Posterior vena cava (tissue), 2 donors: ENCODE measurements around the gene GTF3C5. TPM values are rescaled to one million over a fixed set of nuclear protein-coding genes. Genes with fewer than 3 reads are reported as not detected.
"Not testable (repeated sequence)": the region's sequence is repeated elsewhere in the genome, so short reads cannot be mapped to it uniquely, and the experiment has no call there.

Source experiments
- DNase-seq: peaks from one replicate; pipeline ENCODE4 v3.0.0-alpha.2; 2020; ENCODE audit warnings: low spot score
- intact Hi-C, 2 donors: fragments of 100-400 bp; cut with DNase I; formaldehyde crosslinking; loops; one replicate each; pipeline versions ENCODE4 v1.14.1 to v1.14.2; 2022 to 2023
- total RNA-seq, 2 donors: library from RNA; stranded (reverse); fragmentation: NEBNext Ultra II Directional; extraction: Animal tissue kit (Norgen Biotek cat#: 25700); gene quantifications; one replicate each; pipeline ENCODE4 v1.2.1, GENCODE V29; 2021
- donor health status: DM: yes; HTN: yes; CAD: no.
- donor health status: DM: yes; HTN: yes; CAD: no.

Gene GTF3C5
- total RNA-seq, 2 donors from 2014 or later, result 25.9 to 27.9 TPM

DNA sequence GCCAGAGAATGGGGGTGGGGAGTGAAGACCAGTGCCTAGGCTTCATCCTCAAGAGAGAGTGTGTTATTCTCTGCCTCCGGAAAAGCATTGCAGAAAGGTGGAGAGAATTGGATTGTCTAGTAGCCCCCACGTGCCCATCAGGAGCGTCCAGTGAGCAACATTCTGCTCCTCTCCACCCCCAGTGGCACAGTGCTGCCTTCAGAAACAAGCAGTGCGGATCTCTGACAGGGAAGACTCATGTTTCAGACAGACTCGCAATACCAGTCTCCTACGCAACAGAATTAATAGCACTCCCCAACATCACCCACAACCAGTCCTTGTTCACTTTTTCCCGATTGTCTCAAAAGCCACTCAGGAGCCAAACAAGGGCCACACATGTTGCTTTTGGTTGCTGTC, 16.1 kb downstream of the GTF3C5 start:
- intact Hi-C loops, result loop anchor here in 1 of 2 donors (10.0 kb wide), 1 partner anchor 98 kb away; no protein-coding TSS in a partner anchor
- no peak for DNase-seq

DNA sequence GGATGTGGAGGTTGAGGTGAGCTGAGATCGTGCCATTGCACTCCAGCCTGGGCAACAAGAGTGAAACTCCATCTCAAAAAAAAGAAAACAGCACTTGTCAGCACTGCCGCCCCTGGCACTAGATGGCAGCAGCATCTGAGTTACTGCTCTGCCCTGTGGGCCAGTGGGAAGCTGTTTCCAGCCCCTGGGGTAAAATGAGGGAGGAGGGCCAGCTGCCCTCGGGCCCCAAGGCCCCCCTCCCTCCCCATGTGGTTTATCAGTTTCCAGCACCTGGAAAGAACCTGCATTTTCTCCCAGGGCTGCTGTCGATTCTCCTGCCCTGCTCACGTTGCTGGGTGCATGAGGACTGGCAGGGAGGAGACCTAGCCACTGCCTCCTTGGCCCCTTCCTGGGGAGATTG, 17.8 kb downstream of the GTF3C5 start:
- intact Hi-C loops, result loop anchor here in 1 of 2 donors (10.0 kb wide), 1 partner anchor 96 kb away; no protein-coding TSS in a partner anchor
- no peak for DNase-seq

DNA sequence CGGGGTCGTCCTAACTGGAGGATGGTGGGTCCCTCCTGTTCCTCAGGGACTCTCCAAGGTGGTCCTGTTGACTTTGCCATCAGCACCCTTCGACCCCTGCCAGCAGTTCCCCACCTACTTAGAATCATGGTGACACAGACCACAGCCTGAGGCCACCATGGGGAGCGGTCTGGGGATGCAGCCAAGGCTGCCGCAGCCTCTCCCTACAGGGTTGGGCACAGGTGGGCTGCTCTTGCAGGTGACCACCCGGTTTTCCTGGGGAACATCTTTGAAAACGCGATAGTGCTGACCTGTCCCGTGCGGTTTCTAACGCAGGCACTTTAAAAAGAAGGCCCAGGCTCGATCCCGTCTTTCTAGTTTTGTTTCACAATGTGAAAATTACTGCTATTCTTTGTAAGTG, 18.2 kb downstream of the GTF3C5 start:
- intact Hi-C loops, result loop anchor here in 1 of 2 donors (10.0 kb wide), 1 partner anchor 96 kb away; no protein-coding TSS in a partner anchor
- DNase-seq, result no peak

DNA sequence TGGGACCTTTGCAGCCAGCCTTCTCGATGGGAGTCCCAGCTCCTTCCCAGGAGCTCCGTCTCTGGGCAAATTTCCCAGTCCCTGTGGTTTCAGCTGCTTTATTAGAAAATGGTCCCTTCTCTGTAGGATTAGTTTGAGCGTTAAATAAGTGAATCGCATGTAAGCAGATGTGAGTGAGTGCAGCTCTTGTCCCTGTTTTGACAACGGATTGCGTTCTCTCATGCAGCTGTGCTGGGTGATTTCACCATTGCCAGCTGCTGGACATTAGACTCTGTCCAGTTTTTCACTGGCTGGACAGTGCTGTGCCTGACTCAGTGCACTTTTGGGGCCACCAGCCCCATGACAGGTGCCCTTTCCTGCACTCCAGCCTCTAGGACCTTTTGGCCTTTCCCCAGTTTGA, 19.3 kb downstream of the GTF3C5 start:
- no peak for DNase-seq
- intact Hi-C loops, result no loop called here

DNA sequence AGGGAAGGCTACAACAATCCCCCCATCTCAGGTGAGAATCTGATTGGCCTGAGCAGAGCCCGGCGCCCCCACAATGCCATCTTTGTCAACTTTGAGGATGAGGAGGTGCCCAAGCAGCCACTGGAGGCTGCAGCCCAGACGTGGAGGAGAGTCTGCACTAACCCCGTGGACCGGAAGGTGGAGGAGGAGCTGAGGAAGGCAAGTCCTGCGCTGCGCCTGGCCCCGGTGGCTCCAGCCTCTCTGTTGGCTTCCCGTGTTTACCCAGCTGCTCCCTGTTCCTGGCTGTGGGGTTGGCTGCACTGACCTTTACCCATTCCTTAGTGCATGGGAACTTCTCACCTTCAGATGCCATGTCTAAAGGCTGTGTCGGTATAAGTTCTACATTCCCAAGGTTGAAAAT, 20.0 kb downstream of the GTF3C5 start:
- no peak for DNase-seq
- intact Hi-C loops, result no loop called here

DNA sequence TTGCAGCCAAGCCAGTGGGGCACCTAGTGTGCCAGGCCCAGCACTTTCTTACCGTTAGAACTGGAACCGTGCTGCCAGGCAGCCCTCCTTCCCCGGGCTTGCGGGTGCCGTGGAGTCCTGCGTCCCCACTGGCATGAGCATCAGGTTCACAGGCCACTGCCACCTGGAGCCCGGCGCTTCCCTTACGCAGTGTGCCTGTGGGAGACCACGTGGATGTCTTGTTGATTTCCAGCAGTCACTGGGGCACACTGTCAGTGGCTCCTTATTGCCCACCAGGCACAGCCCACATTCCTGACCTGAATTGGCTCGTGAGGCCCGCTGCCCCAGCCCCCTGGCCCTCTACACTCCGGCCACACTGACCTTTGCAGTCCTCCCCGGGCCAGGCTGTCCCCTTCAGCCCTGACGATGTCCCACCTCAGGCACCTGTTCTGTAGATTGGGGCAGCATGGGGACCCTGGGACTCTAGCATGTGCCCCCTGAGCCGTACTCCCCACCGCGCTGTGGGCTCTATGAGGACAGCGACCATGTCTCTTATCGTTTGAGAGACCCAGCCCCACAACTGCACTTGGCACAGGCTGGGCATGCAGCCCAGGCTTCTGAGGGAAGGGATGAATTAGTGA, 20.6 kb downstream of the GTF3C5 start:
- intact Hi-C loops, result no loop called here
- no peak for DNase-seq

DNA sequence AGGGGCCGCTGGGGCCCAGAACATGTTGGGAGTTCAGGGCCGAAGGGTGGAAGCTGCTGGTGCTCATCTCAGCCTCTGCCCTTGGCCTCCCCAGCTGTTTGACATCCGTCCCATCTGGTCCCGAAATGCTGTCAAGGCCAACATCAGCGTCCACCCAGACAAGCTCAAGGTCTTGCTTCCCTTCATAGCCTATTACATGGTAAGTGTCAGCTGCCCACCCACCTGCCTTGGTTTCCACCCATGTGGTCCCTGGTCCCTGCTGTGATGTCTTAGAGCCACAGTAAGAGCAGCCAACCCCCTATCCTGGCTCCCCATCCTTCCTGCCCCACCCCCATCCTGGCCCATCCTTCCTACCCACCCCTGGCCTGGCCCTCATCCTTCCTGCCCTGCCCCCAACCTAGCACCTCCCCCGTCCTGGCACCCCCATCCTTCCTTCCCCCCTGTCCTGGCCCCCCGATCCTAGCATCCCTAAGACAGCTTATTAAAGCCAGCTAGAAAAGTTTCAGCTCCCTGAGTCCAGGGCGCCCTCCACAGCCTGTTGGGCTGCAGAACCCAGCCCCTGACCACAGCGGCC, 21.3 kb downstream of the GTF3C5 start:
- DNase-seq, result no peak
- intact Hi-C loops, result no loop called here

DNA sequence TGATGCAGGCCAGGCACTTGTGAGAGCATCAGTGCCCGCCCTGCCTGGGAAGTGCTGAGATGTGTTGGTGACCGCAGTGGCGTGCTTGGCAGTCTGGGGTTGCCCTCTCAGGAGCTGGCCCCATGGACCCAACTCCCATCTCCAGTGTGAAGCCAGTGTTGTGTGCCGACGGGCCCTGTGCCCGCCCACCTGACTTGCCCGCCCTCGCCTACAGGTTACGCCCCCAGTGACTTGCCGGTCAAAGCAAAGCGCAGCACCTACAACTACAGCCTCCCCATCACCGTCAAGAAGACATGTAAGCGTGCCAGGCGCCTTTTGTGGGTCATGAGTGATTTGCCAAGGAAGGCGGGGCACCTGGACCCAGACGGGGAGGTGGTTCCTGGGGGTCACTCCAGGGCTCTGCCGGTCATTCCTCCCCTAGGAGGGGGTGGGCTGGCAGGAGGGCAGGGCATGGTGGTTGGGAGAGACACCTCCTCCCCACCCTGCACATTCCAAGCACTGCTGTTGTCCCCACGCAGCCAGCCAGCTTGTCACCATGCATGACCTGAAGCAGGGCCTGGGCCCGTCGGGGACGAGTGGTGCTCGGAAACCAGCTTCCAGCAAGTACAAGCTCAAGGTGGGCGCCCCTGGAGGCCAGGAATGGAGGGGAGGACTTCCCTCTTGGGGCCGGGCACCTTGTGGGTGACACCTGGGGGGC, 23.5 kb downstream of the GTF3C5 start:
- DNase-seq, result no peak
- intact Hi-C loops, result no loop called here

DNA sequence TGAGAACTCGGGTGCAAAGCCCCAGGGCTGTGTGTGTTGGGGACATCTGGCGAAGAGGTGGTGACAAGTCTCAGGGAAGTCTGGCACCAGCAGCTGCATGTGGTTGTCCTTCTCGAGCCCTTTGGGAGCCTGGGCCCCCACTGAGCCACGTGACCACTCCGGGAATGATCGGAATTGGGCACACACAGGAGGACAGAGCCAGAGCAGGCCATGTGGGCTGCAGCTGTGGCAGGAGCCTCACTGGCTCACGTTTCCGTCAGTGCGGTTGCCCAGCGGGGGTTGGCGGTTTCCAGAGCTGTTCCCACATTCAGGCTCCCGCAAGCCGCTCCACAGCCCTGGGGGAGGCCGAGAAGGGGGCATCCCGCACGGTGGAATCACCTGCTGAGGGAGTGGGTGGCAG, 24.2 kb downstream of the GTF3C5 start:
- no peak for DNase-seq
- intact Hi-C loops, result no loop called here

DNA sequence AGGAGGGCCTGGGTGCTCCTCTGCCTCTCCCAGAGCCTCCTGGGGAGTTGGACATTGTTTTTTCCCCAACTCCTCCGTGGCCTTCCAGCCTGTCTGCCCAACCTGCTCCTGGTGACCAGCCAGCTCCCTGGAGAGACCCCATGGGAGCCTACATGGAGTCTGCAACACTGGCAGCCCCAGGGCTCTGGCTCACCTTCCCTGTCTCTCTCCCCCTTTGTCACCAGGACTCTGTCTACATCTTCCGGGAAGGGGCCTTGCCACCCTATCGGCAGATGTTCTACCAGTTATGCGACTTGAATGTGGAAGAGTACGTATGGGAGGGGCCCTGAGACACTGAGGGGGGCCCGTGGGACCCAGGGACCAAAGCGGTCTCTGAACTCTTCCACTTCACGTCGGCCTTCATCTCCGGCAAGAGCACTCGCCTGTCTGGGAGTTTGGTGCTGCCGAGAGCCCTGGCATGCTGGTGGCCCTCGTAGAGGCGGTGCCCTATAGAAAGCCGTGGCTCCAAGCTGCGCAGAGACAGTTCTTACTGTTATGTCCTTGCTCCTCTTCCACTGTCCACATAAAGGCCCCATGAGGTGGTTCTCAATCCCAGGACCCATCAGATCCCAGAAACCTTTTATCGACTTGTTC, 25.1 kb downstream of the GTF3C5 start:
- intact Hi-C loops, result no loop called here
- DNase-seq, result no peak

DNA sequence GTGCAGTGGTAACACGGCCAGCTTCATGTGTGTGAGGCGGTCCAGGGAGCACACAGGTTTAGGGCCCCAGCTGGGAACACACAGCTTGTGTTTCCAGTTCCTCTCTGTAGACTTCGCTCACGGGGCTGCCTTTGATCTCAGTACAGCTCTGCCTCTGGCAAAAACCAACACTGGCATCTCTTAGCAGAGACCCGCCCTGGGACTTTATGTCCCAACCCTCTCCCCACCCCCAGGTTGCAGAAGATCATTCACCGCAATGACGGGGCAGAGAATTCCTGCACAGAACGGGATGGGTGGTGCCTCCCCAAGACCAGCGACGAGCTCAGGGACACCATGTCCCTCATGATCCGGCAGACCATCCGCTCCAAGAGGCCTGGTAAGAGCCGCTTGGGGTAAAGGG, 25.7 kb downstream of the GTF3C5 start:
- no peak for DNase-seq

DNA sequence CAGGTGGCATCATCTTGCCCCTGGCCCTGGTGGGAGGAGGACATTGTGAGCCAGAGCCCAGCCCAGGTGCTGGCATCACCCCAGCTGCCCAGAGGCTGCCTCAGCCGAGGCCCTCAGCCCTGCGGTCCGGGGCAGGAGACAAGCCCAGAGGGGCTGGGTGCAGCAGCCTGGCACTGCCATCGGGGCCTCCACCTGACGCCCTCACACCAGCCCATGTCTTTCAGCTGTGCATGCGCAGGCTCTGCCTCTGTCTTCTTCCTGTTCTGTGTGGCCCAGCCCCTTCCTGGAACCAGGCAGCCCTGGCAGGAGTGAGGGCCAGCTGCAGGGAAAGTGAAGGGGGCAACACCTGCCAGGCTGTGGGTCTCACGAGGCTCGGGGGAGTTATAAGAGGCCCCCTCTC, 26.2 kb downstream of the GTF3C5 start:
- intact Hi-C loops, result no loop called here
- no peak for DNase-seq

More for the DNA sequence above, 25.7 kb downstream of the GTF3C5 start:
- intact Hi-C loops, result no loop called here

DNA sequence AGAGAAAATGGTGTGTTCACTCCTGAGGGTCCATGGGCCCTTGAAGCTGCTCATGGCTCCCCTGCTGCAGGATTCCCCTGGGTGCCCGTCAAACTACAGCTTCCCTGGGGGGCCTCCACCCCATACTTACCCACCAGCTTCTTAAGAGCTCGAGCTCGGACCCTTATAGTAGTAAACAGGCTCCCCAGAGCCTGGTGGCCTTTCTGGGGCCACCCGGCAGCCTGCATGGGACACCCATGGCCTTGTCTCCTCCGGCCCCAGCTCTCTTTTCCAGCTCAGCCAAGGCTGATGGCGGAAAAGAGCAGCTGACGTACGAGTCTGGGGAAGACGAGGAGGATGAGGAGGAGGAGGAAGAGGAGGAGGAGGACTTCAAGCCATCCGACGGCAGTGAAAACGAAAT, 26.8 kb downstream of the GTF3C5 start:
- intact Hi-C loops, result no loop called here
- no peak for DNase-seq

DNA sequence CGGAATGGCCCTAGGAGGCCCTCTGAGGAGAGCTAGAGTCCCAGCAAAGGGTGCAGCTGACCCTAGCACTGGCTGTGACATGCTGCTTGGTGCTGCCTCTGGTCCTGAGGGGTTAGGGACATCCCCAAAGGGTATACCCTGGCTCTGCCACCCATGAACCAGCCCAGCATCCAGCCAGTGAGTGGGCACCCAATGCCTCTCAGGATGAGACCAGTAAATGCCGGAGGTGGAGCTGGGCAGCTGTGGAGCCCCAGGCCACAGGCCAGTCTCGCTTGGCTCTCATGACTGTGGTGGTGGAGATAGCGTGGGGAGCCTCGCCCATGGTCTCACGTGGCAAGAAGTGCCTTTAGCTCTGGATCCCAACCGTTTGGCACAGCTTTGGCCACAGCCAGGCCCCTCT, 27.3 kb downstream of the GTF3C5 start:
- intact Hi-C loops, result no loop called here
- no peak for DNase-seq

DNA sequence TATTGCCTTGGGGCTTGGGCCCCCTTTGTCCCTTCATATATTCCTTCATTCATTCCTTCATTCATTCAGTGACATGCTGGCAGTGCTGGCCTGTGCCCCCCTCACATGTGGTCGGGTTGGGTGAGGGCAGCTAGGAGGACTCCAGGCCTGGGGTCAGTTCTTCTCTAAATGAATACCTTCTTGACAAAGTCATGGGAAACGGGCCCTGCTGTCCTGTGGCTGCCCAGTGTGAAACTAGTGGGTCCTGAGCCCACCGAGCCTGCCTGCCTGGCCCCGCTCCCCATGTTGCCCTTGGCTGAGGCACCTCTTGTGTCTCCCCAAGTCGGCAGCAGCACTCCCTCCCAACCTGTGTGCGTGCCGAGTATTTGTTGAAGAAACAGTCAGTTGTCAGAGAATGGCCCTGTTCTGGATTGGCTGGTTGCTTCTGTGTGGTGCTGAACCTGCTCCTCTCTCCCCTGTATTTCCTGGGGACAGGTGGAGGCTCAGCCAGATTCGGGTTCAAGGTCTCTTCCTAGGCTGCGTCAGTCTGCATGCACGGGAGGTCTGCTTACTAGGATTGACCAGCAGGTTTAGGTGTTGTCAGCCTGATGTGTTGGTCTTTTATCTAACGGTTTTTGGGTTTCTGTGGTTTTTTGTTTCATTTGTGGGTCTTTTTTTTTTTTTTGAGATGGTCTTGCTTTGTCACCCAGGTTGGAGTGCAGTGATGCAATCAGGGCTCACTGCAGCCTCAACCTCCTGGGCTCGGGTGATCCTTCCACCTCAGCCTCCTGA, 27.9 kb downstream of the GTF3C5 start:
- DNase-seq, result peak; percentile 54
- intact Hi-C loops, result no loop called here

DNA sequence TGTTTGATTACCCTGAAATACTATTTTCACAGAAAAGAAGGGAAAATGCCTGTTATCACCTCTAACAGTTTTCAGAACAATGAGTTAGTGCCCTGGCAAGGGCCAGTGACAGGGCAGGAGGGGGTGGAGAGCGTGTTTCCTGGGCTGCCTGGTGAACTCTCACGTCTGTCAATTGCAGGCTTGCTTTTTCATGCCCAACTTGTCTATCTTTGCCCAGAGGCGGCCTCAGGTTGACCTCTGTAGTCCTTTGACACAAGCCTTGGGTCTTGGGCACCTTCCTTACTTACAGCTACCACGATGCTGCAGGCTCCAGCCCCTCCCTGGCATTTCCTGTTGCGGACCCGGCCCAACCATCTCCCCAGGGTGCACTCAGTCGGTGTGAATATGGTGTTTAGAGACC, 28.8 kb downstream of the GTF3C5 start:
- DNase-seq, result no peak
- intact Hi-C loops, result no loop called here

DNA sequence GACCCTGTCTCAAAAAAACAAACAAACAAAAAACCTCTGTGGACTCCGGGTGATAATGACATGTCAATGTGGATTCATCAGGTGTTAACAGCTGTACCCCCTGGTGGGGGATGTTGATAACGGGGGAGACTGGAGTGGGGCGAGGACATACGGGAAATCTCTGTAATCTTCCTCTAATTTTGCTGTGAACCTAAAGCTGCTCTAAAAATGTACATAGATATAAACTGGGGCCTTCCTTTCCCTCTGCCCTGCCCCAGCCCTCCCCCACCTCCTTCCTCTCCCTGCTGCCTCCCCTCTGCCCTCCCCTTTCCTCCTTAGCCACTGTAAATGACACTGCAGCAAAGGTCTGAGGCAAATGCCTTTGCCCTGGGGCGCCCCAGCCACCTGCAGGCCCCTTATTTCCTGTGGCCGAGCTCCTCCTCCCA, 29.6 kb downstream of the GTF3C5 start:
- no peak for DNase-seq
- intact Hi-C loops, result no loop called here

DNA sequence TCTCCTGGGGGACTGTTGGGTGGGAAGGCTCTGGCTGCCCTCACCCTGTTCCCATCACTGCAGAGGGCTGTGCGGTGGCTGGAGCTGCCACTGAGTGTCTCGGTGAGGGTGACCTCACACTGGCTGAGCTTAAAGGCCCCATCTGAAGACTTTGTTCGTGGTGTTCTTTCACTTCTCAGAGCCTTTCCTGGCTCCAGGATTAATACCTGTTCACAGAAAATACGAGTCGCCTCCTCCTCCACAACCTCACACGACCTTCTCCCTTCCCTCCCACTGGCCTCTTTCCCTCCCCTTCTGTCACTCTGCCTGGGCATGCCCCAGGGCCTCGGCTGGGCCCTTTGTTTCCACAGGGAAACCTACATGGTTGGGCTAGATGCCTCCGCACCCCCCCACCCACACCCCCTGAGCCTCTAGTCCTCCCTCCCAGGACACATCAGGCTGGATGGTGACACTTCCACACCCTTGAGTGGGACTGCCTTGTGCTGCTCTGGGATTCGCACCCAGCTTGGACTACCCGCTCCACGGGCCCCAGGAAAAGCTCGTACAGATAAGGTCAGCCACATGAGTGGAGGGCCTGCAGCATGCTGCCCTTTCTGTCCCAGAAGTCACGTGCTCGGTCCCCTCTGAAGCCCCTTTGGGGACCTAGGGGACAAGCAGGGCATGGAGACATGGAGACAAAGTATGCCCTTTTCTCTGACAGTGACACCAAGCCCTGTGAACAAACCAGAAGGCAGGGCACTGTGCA, 30.4 kb downstream of the GTF3C5 start:
- intact Hi-C loops, DNase-seq: not testable (repeated sequence)

DNA sequence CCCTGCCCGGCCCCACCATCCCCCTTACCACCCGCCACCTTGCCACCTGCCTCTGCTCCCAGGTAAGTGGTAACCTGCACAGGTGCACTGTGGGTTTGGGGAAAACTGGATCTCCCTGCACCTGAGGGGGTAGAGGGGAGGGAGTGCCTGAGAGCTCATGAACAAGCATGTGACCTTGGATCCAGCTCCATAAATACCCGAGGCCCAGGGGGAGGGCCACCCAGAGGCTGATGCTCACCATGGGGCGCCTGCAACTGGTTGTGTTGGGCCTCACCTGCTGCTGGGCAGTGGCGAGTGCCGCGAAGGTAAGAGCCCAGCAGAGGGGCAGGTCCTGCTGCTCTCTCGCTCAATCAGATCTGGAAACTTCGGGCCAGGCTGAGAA, 31.0 kb downstream of the GTF3C5 start, which contains the start of gene CEL:
CEL (plus strand) TSS at position 218 of the 382 bp plus-strand sequence; CDS start at position 240, 22 bp downstream.
- intact Hi-C loops, DNase-seq: not testable (repeated sequence)
